HepG2 (cell line): ENCODE measurements around the gene IFIT1. TPM values are rescaled to one million over a fixed set of nuclear protein-coding genes. Genes with fewer than 3 reads are reported as not detected.

Source experiments
- ARID4A ChIP-seq: sonication (generic); formaldehyde crosslinking; IDR thresholded peaks from 2 replicates; pipeline ENCODE4 v1.5.0; 2020; ENCODE audit warnings: mild to moderate bottlenecking, missing genetic modification reagents, borderline replicate concordance
- CEBPG ChIP-seq: IDR thresholded peaks from 2 replicates; pipeline ENCODE4 v1.6.1; 2016
- GLI4 ChIP-seq: sonication (generic); formaldehyde crosslinking; IDR thresholded peaks from 2 replicates; pipeline ENCODE4 v1.5.1; 2020; ENCODE audit warnings: missing genetic modification reagents, mild to moderate bottlenecking, moderate library complexity, borderline replicate concordance
- GLMP ChIP-seq: sonication (generic); formaldehyde crosslinking; IDR thresholded peaks from 2 replicates; pipeline ENCODE4 v1.9.0; 2021; ENCODE audit warnings: missing genetic modification reagents, mild to moderate bottlenecking, borderline replicate concordance
- HINFP ChIP-seq: sonication (generic); formaldehyde crosslinking; IDR thresholded peaks from 2 replicates; pipeline ENCODE4 v1.4.0; 2020; ENCODE audit warnings: low read depth, mild to moderate bottlenecking, missing genetic modification reagents
- HOMEZ ChIP-seq: IDR thresholded peaks from 2 replicates; pipeline ENCODE4 v1.6.1; 2016; ENCODE audit warnings: low read depth
- KDM4B ChIP-seq: sonication (generic); formaldehyde crosslinking; IDR thresholded peaks from 2 replicates; pipeline ENCODE4 v1.4.0; 2020; ENCODE audit warnings: missing genetic modification reagents
- KLF9 ChIP-seq: IDR thresholded peaks from 2 replicates; pipeline ENCODE4 v1.6.1; 2016; ENCODE audit warnings: low read depth
- MIXL1 ChIP-seq: IDR thresholded peaks from 2 replicates; pipeline ENCODE4 v1.6.1; 2016
- NFYC ChIP-seq: IDR thresholded peaks from 2 replicates; pipeline ENCODE4 v1.6.1; 2016; ENCODE audit warnings: missing genetic modification reagents, missing compliant biosample characterization
- NR2F1 ChIP-seq, 2 experiments: fragments of 450-650 bp in 1 of 2; formaldehyde crosslinking in 1 of 2; IDR thresholded peaks; 2 replicates each; pipeline versions ENCODE4 v1.5.0 to v1.6.1; 2016 to 2020; ENCODE audit warnings: mild to moderate bottlenecking in 1 of 2, missing compliant biosample characterization in 1 of 2, missing genetic modification reagents in 1 of 2, moderate library complexity in 1 of 2
- TBL1XR1 ChIP-seq: fragments of 150-350 bp; IDR thresholded peaks from 2 replicates; pipeline ENCODE4 v1.6.1; 2014; ENCODE audit warnings: borderline replicate concordance, low read length; ENCODE audit not compliant: partially characterized antibody
- ZNF563 ChIP-seq: sonication (generic); formaldehyde crosslinking; IDR thresholded peaks from 2 replicates; pipeline ENCODE4 v1.8.0; 2022; ENCODE audit warnings: mild to moderate bottlenecking, moderate library complexity, missing genetic modification reagents
- ZSCAN31 ChIP-seq: sonication (generic); formaldehyde crosslinking; IDR thresholded peaks from 2 replicates; pipeline ENCODE4 v1.5.0; 2020; ENCODE audit warnings: low read depth, mild to moderate bottlenecking, missing genetic modification reagents
- polyA plus RNA-seq, 8 experiments: library from polyadenylated mRNA; depleted of rRNA in 3 of 8; stranded (reverse) in 7 of 8; unstranded in 1 of 8; fragments of >200 nt; fragmentation: Illumina TruSeq in 4 of 8; extraction: Trizol in 4 of 8; gene quantifications; 2 replicates each; pipeline versions ENCODE4 v1.2.1 to v1.2.3, GENCODE V29; 2011 to 2016; ENCODE audit warnings: low read depth in 4 of 8, missing spikeins in 1 of 8, mixed read lengths in 1 of 8; ENCODE audit not compliant: insufficient read depth in 1 of 8
- total RNA-seq, 5 experiments: library from RNA; depleted of rRNA; stranded (reverse); fragments of >200 nt; fragmentation: Illumina TruSeq; extraction: Trizol; gene quantifications; 2 replicates each; pipeline ENCODE4 v1.2.3, GENCODE V29; 2016; ENCODE audit warnings: low read depth in 1 of 5
- TF ChIP-seq, protein P1 (sequence below): sonication (generic); formaldehyde crosslinking; IDR thresholded peaks from 2 replicates; pipeline ENCODE4 v1.4.0; 2020; ENCODE audit warnings: missing genetic modification reagents, mild to moderate bottlenecking, borderline replicate concordance
- TF ChIP-seq, protein P2 (sequence below): IDR thresholded peaks from 2 replicates; pipeline ENCODE4 v1.6.1; 2016; ENCODE audit warnings: missing compliant biosample characterization, missing genetic modification reagents, borderline replicate concordance

IFIT1 gene
- total and polyA plus RNA-seq, 2 of the 13 experiments (the other 11 are each of a cell fraction or from before 2014, with no cell fraction given): 1.5 to 5.5 TPM

- TF ChIP-seq NR2F1 (CRISPR knock-in tag; IDR thresholded peaks at IDR 0.05): no peak
- TF ChIP-seq MIXL1 (CRISPR knock-in tag): no peak
- TF ChIP-seq, protein P1, sequence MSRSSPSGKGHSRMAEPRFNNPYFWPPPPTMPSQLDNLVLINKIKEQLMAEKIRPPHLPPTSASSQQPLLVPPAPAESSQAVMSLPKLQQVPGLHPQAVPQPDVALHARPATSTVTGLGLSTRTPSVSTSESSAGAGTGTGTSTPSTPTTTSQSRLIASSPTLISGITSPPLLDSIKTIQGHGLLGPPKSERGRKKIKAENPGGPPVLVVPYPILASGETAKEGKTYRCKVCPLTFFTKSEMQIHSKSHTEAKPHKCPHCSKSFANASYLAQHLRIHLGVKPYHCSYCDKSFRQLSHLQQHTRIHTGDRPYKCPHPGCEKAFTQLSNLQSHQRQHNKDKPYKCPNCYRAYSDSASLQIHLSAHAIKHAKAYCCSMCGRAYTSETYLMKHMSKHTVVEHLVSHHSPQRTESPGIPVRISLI (CRISPR knock-in tag): no peak
- TF ChIP-seq GLMP (CRISPR knock-in tag): no peak
- TF ChIP-seq HINFP (CRISPR knock-in tag): no peak
- peak; percentile 43; the same call in 1 of the 2 replicates for TF ChIP-seq ARID4A (CRISPR knock-in tag)
- no peak for TF ChIP-seq CEBPG (CRISPR knock-in tag)
- no peak for TF ChIP-seq KLF9 (CRISPR knock-in tag)
- TF ChIP-seq ZNF563 (CRISPR knock-in tag): 0 out of 2 replicates have a peak, but pooled peaks have one; percentile 4
- TF ChIP-seq NFYC (CRISPR knock-in tag): no peak
- TF ChIP-seq ZSCAN31: 0 out of 2 replicates have a peak, but pooled peaks have one; percentile 6
- no peak for TF ChIP-seq HOMEZ (CRISPR knock-in tag)
- 0 out of 2 replicates have a peak, but pooled peaks have one; percentile 76 for TF ChIP-seq GLI4 (CRISPR knock-in tag)
- TF ChIP-seq TBL1XR1: no peak
- TF ChIP-seq, protein P2, sequence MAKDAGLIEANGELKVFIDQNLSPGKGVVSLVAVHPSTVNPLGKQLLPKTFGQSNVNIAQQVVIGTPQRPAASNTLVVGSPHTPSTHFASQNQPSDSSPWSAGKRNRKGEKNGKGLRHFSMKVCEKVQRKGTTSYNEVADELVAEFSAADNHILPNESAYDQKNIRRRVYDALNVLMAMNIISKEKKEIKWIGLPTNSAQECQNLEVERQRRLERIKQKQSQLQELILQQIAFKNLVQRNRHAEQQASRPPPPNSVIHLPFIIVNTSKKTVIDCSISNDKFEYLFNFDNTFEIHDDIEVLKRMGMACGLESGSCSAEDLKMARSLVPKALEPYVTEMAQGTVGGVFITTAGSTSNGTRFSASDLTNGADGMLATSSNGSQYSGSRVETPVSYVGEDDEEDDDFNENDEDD (CRISPR knock-in tag): peak; percentile 34; the same call in 1 of the 2 replicates
- peak; percentile 46; the same call in 1 of the 2 replicates for TF ChIP-seq KDM4B (CRISPR knock-in tag)
Measured at GRCh38 chr10:89414879-89415821, 22.7 kb downstream of the IFIT1 start (continued).
